Left forelimb (tissue), 1 donor: Measurements from ENCODE around the gene ACTC1.
"Not testable (repeated sequence)": the region's sequence is repeated elsewhere in the genome, so short reads cannot be mapped to it uniquely, and the experiment has no call there.

ENCODE experiments used
- DNase-seq: peaks from one replicate; pipeline ENCODE4 v3.0.0-alpha.2; 2018; ENCODE audit warnings: low spot score

The ACTC1 gene

GRCh38 chr15:34795267-34796081 lies at the start of gene ACTC1:
TSS of gene ACTC1 (minus strand) at chr15:34795549. CDS start at chr15:34794808, 741 bp downstream.
- DNase-seq = peak; percentile 78

GRCh38 chr15:34841262-34841725 lies 45.9 kb upstream of the ACTC1 start:
- DNase-seq = no peak

DNA sequence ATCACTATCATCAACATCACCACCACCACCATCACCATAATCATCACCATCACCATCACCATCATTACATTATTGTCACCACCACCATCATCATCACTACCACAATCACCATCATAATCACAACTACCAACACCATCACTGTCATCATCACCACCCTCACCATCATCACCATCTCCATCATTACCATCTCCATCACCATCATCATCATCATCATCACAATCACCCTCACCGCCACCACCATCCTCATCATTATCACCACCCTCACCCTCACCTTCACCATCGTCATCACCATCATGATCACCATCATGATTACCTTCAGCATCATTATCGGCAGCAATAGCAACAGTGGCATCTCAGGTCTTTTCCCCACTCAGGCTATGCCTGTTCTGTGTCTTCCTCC lies 42.9 kb upstream of the ACTC1 start:
- no peak for DNase-seq

GRCh38 chr15:34837246-34838016 lies 42.1 kb upstream of the ACTC1 start:
- no peak for DNase-seq

GRCh38 chr15:34828145-34828911 lies 33.0 kb upstream of the ACTC1 start:
- DNase-seq = no peak

DNA sequence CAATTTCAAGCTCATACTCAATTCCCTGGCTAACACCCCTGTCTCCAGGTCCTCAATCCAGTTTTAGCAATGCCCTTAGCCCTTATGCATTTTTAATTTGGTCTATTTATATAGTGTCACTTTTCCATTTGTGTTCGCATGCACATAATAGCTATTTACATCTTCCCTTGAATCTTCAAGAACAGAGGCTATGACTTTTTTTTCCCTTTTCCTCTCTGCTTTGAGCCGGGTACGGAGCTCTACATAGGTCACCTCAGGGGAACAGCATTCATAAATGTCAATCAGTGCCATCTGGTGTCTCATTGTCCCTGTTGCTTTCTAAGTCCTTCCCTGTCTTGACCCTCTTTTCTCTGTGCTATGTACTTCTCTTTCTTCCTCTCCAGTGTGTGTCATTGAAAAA lies 26.5 kb upstream of the ACTC1 start:
- DNase-seq = no peak

DNA sequence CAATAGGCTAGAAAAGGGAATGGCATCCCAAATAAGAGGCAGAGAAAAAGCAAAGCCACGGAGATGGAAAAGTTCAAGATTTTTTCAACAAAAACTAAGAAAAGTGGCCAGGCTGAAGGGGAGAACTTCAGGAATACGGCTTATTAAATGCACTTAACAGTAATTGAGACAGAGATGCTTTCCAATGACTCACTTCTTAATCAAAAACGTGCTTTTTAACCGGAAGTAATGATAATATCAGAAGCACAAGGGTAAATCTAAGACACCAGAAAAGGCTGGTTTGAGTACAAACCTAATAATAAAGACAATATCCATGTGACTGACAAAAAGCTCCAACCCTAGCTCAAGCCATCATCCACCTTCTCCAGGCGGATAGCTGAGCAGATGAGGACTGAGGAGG lies 24.8 kb upstream of the ACTC1 start:
- no peak for DNase-seq

- no peak for DNase-seq
Observed at GRCh38 chr15:34818526-34818925, 23.2 kb upstream of the ACTC1 start.

GRCh38 chr15:34815836-34816235 lies 20.5 kb upstream of the ACTC1 start:
- DNase-seq = no peak

DNA sequence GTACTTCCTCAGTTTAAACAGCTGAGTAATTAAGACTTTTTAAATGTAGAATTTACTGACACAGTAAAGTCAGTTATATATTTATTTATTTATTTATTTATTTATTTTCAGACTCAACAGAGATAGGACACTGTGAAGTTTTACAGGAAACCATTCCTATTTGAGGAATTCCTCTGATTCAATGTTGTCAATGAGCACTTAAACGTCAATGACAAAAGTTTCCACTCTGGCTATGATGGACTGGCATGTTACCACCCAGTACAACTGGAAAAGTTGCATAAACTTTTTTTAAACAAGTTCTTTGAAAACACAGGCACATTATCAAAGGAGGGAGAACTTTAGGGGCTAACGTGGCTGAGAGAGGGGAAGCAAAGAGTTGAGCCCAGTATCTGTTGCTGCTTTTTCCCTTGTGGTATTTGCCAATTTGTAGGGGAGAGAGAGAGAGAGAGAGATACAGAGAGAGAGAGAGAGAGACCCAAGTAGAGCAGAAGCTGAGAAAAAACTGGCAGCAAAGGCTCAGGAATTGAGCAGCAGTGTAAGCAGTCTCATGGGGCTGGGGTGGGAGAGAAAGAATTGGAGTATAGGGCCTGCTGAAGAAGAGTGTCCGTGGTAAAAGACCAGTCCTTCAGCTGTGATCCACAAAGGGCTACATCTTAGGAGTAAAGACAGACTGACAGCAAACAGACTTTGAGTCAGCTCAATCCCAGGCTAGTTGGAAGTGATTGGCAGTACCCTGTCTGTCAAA lies 18.3 kb upstream of the ACTC1 start:
- DNase-seq = no peak

DNA sequence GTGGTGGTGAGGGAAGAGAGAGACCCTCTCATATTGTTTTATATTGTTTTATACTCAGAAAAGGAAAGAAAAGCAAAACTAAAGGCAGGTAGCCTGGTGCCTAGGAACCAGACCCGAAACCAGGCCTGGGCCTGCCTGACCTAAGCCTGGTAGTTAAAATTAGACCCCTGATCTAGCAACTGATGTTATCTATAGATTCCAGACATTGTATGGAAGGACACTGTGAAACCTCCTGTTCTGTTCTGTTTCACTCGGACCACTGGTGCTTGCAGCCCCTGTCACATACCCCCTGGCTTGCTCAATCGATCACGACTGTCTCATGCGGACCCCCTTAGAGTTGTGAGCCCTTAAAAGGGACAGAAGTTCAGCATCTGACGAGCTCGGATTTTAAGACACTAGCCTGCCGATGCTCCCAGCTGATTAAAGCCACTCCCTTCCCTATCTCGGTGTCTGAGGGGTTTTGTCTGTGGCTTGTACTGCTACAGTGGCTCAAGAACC lies 17.6 kb upstream of the ACTC1 start:
- not testable (repeated sequence) for DNase-seq

DNA sequence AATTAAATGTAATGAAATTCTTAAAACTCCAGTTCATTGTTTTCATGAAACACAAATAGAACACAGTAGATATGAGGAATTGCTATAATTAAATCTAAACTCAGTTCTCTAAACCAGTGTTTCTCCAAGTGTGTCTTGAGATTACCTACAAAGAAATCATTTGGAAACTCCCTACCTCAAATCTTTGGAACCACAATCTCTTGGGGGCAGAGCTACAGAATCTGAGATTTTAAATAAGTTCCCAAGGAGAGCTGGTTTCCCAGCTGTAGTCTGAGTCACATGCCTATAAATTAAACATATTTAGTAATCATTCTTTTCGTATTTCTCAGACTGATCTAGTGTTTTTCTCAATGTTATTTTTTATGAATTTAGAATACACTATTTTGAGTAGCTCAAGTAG lies 17.0 kb upstream of the ACTC1 start:
- DNase-seq = no peak

- no peak for DNase-seq
Observed at GRCh38 chr15:34810443-34811129, 15.2 kb upstream of the ACTC1 start.

DNA sequence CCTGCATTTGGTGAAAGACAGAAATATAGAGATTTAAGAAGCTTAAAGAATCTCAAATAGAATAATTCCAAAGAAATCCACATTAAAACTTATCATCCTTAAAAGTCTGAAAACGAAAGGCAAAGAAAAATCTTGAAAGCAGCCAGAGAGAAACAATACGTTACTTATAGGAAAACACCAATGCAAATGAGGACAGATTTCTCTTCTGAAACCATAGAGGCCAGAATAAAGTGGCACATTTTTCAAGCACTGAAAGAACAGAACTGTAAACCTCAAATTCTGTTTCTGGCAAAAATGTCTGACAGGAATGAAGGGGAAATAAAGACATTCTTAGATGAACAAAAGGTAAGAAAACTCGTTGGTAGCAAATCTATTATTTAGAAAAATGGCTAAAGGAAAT lies 13.8 kb upstream of the ACTC1 start:
- DNase-seq = no peak

- DNase-seq = no peak
Observed at GRCh38 chr15:34808016-34808415, 12.7 kb upstream of the ACTC1 start.

- not testable (repeated sequence) for DNase-seq
Observed at GRCh38 chr15:34807241-34807640, 11.9 kb upstream of the ACTC1 start.

DNA sequence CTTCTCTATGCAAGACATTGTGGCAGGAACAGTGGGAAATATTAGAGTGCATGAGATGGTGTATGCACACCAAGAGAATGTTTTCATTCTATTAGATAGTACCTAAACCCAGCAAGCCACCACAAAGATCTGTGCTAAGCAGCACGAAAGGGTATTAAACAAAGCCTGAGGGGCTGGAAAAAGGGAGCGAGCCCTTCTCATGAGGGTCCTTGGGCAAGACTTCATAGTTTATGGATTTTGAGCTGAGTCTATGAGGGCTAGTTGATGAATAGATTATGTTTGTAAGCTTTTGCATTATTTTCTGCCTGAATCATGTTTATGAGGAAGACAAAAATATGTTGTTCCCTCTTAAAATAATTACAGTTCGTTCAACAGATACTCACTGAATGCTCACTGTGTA lies 9.4 kb upstream of the ACTC1 start:
- no peak for DNase-seq

DNA sequence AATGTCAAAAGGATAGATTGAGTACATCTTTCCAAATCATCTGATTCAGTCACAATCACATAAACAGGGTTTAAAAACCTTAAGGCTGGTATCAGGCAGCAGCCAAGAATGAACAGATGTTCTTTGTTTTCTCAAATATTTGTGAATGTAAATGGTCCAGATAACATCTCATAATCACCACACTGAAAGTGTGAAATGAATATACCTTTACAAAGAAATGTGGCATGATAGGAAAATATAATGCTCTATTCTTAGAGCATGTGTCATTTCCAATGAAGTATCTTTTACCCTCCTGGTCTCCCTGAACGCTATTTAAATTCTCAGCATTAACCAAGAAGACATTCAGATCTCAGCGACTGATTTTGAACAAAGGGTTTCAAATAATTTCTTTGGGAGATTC lies 8.8 kb upstream of the ACTC1 start:
- DNase-seq = no peak

DNA sequence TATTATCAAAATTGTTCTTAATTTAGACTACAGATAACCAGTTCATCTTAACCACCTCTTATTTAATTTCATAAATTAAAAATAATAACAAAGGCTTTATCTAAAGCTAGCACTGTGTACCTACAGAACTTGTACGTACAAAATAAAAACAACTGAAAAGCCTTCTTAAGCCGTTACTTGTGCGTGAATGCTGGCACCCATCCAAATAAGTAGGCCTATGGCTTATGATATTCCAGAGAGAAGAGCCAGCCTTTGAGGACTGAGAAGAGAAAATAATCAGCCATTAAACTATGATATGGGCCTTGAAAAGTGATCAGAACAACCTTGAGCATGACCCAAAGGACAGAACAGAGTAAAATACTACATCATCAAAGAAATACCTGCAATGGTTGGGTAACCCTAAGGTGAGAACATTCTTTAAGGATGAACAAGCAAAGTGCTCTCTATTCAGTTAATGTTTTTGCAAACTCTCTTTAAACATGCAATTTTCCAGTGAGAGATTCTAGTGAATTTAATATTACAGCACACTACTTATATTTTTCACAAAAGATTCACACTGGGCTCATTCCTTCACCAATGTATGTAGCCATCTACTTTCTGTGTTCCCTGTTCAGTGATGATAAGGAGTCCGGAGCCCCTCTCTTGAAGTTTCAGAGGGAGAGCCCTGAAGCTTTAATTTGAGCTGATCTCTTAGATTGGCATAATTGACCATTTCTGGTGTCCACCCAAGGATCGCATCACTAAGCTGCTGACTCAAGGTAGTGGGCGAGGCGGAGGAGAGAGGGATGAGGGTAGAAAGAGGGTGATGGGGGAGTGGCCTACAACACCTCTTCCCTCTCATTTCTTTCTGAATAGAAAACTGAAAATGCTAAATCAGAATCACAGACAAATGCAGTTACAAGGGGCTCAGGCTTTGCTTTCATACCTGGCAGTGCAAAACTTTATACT lies 7.7 kb upstream of the ACTC1 start:
- DNase-seq = no peak

GRCh38 chr15:34802371-34802770 lies 7.0 kb upstream of the ACTC1 start:
- no peak for DNase-seq
